Measurements from ENCODE around the gene RPL14.

The RPL14 gene

DNA sequence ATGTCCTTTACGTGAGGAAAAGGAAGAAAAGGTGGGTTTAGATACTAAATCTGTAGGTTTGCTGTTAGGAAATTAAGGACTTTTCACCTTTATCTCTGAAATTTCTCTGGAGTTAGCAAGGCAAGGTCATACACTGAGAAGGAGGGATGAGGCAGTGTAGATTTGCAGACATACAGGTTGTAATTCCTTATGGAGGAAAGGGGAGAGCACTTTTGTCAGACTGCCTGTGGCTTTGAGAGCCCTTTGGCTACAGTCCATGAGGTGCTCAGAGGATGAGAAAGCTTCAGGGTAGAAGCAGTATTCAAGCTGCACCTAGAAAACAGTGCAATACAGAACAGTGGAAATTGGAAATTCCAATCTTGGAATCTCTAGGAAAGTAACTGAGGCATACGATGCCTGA, 8.3 kb downstream of the RPL14 start:
- Histone ChIP-seq H3K4me2 (no peak overlapping the region), H3K27ac (no peak overlapping the region), H3K36me3 (peaks cover 62 to 83% (median 76%) of the 10 kb centered on the region in 11 experiments), H3K27me3 (no peaks in the 10 kb centered on the region), H3K4me3 (no peak overlapping the region), H3K4me1 (peaks cover 0 to 29% (median 19%) of the 10 kb centered on the region in 10 experiments; a peak in 15 of 20 replicates), H4K20me1 (peaks cover 6 to 77% (median 69%) of the 10 kb centered on the region in 11 experiments; a peak in 21 of 22 replicates), H3K9ac (no peak overlapping the region), H3K9me3 (replicated peaks in 1 of 11) (no peaks in the 10 kb centered on the region)
- no peak for TF ChIP-seq Cebpa-rat (IDR thresholded peaks at IDR 0.05)

DNA sequence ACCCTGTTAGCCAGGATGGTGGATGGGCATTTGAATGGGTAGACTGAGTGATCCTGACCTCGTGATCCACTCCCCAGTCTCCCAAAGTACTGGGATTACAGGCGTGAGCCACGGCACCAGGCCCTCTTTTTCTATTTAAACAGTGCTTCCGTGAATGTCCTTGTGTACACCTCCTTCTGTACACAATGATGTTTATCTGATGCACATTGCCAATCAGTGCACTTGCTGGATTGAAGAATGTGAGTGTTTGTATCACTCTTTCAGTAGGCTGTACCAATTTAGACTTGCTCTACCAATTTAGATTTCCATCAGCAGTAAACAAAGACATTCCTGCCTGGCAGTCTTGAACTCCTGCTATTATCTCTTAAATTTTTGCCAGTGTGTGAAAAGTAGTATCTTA, 10.9 kb downstream of the RPL14 start:
- no peak overlapping the region for H3K9ac ChIP-seq
- no peak for TF ChIP-seq Cebpa-rat (IDR thresholded peaks at IDR 0.05)
- H4K20me1 ChIP-seq, result peaks cover 0 to 51% (median 44%) of the 10 kb centered on the region in 11 experiments; a peak in 20 of 22 replicates
- no peak overlapping the region for H3K4me3 ChIP-seq
- no peaks in the 10 kb centered on the region for H3K27me3 ChIP-seq
- H3K9me3 ChIP-seq (replicated peaks in 1 of 11), result no peaks in the 10 kb centered on the region
- peaks cover 36 to 57% (median 51%) of the 10 kb centered on the region in 11 experiments for H3K36me3 ChIP-seq
- H3K4me1 ChIP-seq, result peaks cover 0 to 14% (median 8%) of the 10 kb centered on the region in 10 experiments; a peak in 7 of 20 replicates
- H3K4me2 ChIP-seq, result no peak overlapping the region
- no peak overlapping the region for H3K27ac ChIP-seq

DNA sequence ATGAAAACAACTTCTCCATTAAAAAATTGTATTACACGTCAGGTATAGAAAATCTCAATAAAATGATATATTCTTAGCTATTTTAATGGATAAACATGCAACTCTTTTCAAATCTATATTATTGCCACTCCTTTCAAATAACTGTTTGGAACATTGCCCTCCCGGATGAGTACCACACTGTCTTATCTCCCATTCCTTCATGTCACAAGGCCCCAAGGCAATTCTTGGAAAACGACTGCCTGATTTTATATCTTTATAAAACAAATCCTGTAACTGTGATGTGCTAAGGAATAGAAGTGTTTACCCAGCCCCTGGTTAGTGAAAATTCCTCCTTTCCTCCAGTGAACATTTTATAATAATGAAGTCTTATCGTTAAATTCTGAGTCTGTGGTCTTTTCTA, 13.6 kb downstream of the RPL14 start:
- Histone ChIP-seq H4K20me1 (peaks cover 0 to 25% (median 17%) of the 10 kb centered on the region in 11 experiments; a peak in 13 of 22 replicates), H3K27ac (no peak overlapping the region), H3K4me3 (no peak overlapping the region), H3K36me3 (peaks cover 11 to 30% (median 24%) of the 10 kb centered on the region in 11 experiments; a peak in 21 of 22 replicates), H3K4me2 (no peak overlapping the region), H3K4me1 (no peaks in the 10 kb centered on the region), H3K9ac (no peak overlapping the region), H3K9me3 (replicated peaks in 1 of 11) (no peaks in the 10 kb centered on the region), H3K27me3 (no peaks in the 10 kb centered on the region)
- no peak for TF ChIP-seq Cebpa-rat (IDR thresholded peaks at IDR 0.05)

DNA sequence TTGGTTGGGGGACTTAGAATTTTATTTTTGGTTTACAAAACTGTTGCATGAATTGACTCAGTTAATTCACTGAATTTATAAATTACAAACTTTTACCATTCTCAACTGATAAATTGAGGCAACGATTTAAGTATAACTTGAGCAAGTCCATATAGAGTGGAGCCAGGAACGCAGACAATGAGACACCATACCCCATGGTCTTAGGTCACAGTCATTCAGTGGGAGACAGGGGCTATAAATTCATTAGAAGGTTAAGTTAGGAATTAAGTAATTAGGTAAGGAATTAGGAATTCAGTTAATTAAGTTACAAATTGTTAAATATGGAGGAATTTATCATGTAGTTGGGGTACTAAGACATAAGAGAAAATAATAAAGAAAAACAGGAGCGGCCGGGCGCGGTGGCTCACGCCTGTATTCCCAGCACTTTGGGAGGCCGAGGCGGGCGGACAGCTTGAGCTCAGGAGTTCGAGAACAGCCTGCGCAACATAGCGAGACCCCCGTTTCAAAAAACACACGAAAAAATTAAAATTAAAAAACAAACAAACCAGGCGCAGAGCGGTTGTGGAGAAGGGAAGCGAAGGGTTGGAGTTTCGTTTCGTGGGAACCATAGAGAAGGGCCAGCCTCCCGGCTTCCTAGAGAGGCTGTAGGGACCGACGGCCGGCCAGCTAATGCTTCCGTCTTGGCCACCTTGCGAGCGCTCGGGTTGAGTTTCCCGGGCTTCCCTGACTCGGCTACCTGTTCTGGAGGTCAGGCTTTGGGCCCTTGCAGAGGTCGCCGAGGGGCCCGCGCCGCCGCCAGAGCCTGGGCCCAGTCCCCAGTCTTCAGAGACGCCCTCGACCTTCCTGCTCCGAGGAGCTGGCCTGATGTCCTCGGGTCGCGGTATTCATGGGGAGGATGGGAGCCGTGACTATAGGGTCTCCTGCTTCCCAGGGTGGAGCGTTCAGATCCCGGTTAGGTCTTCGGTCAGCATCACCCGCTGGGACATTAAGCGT, 19.6 kb downstream of the RPL14 start, which contains the start of gene ZNF619:
ZNF619 (plus strand) TSS at position 645 of the 993 bp plus-strand sequence. CDS start 858 bp downstream, outside the sequence.
- Histone ChIP-seq H3K9ac (peak within 1 kb of the TSS; percentile 84 to 93 (median 89)), H3K27ac (peak within 1 kb of the TSS; percentile 83 to 94 (median 90)), H3K4me3 (peak within 1 kb of the TSS; percentile 71 to 88 (median 76))

GRCh38 chr3:40477666-40478065, 20.5 kb downstream of the RPL14 start:
- peak overlapping the region; percentile 84 to 93 (median 89) for H3K9ac ChIP-seq
- H3K27me3 ChIP-seq, result no peaks in the 10 kb centered on the region
- TF ChIP-seq Cebpa-rat (IDR thresholded peaks at IDR 0.05), result no peak
- H3K27ac ChIP-seq, result peak overlapping the region; percentile 83 to 94 (median 90); a peak in 19 of 22 replicates
- H3K9me3 ChIP-seq (replicated peaks in 1 of 11), result no peaks in the 10 kb centered on the region
- H3K4me3 ChIP-seq, result peak overlapping the region; percentile 71 to 88 (median 76)
- no peaks in the 10 kb centered on the region for H4K20me1 ChIP-seq
- peak overlapping the region; percentile 71 to 98 (median 86) for H3K4me2 ChIP-seq
- peaks cover 23 to 45% (median 37%) of the 10 kb centered on the region in 11 experiments for H3K36me3 ChIP-seq
- H3K4me1 ChIP-seq, result peaks cover 12 to 29% (median 21%) of the 10 kb centered on the region in 10 experiments

More for the DNA sequence above, 19.6 kb downstream of the RPL14 start, which contains the start of gene ZNF619:
- Histone ChIP-seq H3K4me2 (peak within 1 kb of the TSS; percentile 71 to 98 (median 86)), H4K20me1 (no peaks in the 10 kb centered on the region), H3K36me3 (peaks cover 14 to 36% (median 28%) of the 10 kb centered on the region in 11 experiments), H3K9me3 (replicated peaks in 1 of 11) (no peaks in the 10 kb centered on the region), H3K27me3 (no peaks in the 10 kb centered on the region), H3K4me1 (peaks cover 12 to 26% (median 20%) of the 10 kb centered on the region in 10 experiments)
- TF ChIP-seq Cebpa-rat (IDR thresholded peaks at IDR 0.05), result no peak

- no peak for TF ChIP-seq Cebpa-rat (IDR thresholded peaks at IDR 0.05)
- peaks cover 63 to 83% (median 74%) of the 10 kb centered on the region in 11 experiments for H3K36me3 ChIP-seq
Measured at GRCh38 chr3:40487172-40487571, 30.0 kb downstream of the RPL14 start.

GRCh38 chr3:40490916-40491315, 33.8 kb downstream of the RPL14 start:
- no peak for TF ChIP-seq Cebpa-rat (IDR thresholded peaks at IDR 0.05)
- Histone ChIP-seq H3K4me3 (no peak overlapping the region), H3K9ac (no peak overlapping the region), H3K27me3 (no peaks in the 10 kb centered on the region), H3K36me3 (peaks cover 26 to 45% (median 37%) of the 10 kb centered on the region in 11 experiments), H3K27ac (no peak overlapping the region), H3K4me2 (no peak overlapping the region), H3K9me3 (replicated peaks in 1 of 11) (peaks cover 28 to 33% (median 30%) of the 10 kb centered on the region in 11 experiments), H3K4me1 (no peaks in the 10 kb centered on the region), H4K20me1 (no peaks in the 10 kb centered on the region)

More at GRCh38 chr3:40487172-40487571, 30.0 kb downstream of the RPL14 start:
- H3K9me3 ChIP-seq (replicated peaks in 1 of 11), result peaks cover 34 to 47% (median 42%) of the 10 kb centered on the region in 11 experiments
- no peak overlapping the region for H3K9ac ChIP-seq
- no peak overlapping the region for H3K4me2 ChIP-seq
- H3K4me3 ChIP-seq, result peak overlapping the region in 3 of 10 experiments; percentile 7 to 18 (median 15); a peak in 1 of 20 replicates
- H3K4me1 ChIP-seq, result 0 out of 20 replicates have a peak, but pooled peaks cover 0 to under 1% (median 0%) of the 10 kb centered on the region in 10 experiments
- no peaks in the 10 kb centered on the region for H4K20me1 ChIP-seq
- H3K27ac ChIP-seq, result no peak overlapping the region
- H3K27me3 ChIP-seq, result no peaks in the 10 kb centered on the region

GRCh38 chr3:40494698-40495097, 37.6 kb downstream of the RPL14 start:
- no peaks in the 10 kb centered on the region for H3K9me3 ChIP-seq (replicated peaks in 1 of 11)
- no peaks in the 10 kb centered on the region for H4K20me1 ChIP-seq
- peaks cover 0 to 11% (median under 1%) of the 10 kb centered on the region in 11 experiments; a peak in 5 of 22 replicates for H3K36me3 ChIP-seq
- no peak overlapping the region for H3K4me2 ChIP-seq
- H3K4me3 ChIP-seq, result no peak overlapping the region
- no peaks in the 10 kb centered on the region for H3K27me3 ChIP-seq
- no peak for TF ChIP-seq Cebpa-rat (IDR thresholded peaks at IDR 0.05)
- H3K4me1 ChIP-seq, result no peaks in the 10 kb centered on the region
- H3K27ac ChIP-seq, result no peak overlapping the region
- no peak overlapping the region for H3K9ac ChIP-seq

DNA sequence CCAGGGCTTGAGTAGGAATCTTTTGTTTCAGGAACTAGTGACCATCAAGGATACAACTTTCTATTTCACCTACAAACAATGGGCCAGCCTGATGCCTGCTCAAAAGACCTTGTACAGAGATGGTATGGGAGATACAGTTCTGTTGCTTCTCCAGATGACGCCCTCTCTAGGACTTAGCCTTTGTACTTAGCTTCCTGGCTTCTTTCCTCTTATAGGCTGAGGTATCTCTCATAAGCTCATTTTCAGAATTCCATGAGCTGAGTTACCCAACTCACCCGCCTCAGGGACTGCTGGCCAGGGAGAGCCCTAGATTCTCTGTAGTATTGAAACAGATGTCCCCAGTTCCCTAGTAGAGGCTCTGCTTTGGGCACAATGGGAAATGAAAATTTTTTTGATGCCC, 40.1 kb downstream of the RPL14 start:
- no peak overlapping the region for H3K4me3 ChIP-seq
- no peak overlapping the region for H3K4me2 ChIP-seq
- H3K9ac ChIP-seq, result no peak overlapping the region
- H3K36me3 ChIP-seq, result 0 out of 22 replicates have a peak, but pooled peaks cover 0 to 4% (median 0%) of the 10 kb centered on the region in 11 experiments
- H3K9me3 ChIP-seq (replicated peaks in 1 of 11), result 0 out of 22 replicates have a peak, but pooled peaks cover 0 to 4% (median 0%) of the 10 kb centered on the region in 11 experiments
- TF ChIP-seq Cebpa-rat (IDR thresholded peaks at IDR 0.05), result no peak
- H3K27me3 ChIP-seq, result no peaks in the 10 kb centered on the region
- no peaks in the 10 kb centered on the region for H3K4me1 ChIP-seq
- no peak overlapping the region for H3K27ac ChIP-seq
- H4K20me1 ChIP-seq, result no peaks in the 10 kb centered on the region

All from BLaER1 treated with 17β-estradiol and CSF1 and Interleukin-3, amounts not matched to agents 10 nM and 100 nM (cell line).